Right lobe of liver (tissue), 4 donors: ENCODE data around the gene GDI1.

ENCODE experiments used
- CTCF ChIP-seq, 4 donors: fragments of 200-600 bp in 3 of 4; fragments of 450-650 bp in 1 of 4; IDR thresholded peaks; one replicate each; pipeline versions ENCODE4 v1.5.1 to v1.8.0; 2016 to 2022; ENCODE audit warnings: antibody characterized with exemption in 4 of 4, mild to moderate bottlenecking in 2 of 4
- POLR2A ChIP-seq: fragments of 450-650 bp; IDR thresholded peaks from one replicate; pipeline ENCODE4 v1.6.1; 2017; ENCODE audit warnings: antibody characterized with exemption, mild to moderate bottlenecking
- donor health status: DM: no; HTN: no; CAD: no.
- donor health status: DM: no; HTN: no; CAD: no.
- donor health status: DM: no; HTN: yes; CAD: no.

GRCh38 chrX:154458116-154458953, 21.4 kb downstream of the GDI1 start, which contains the start of gene PLXNA3:
- TF ChIP-seq CTCF (IDR thresholded peaks at IDR 0.05) (no peak), POLR2A (peak; percentile 69)
